CD4-positive, alpha-beta T cell (primary cell): ENCODE data around the gene G6PD. TPM values are rescaled to one million over a fixed set of nuclear protein-coding genes. Genes with fewer than 3 reads are reported as not detected.

Experiments used
- ATAC-seq: fragments of 200-7000 bp; cut with Tn5 transposase; one replicate; pipeline ENCODE4 v1.10.0; 2022; ENCODE audit warnings: mild to moderate bottlenecking; ENCODE audit not compliant: poor library complexity
- CTCF ChIA-PET: fragments of 350-600 bp; sonication (Branson Sonifier 250); formaldehyde crosslinking; loops from one replicate; lab custom pipeline; 2021; ENCODE audit warnings: antibody characterized with exemption, inconsistent platforms; lab: Charles Lee
- POLR2A ChIA-PET: fragments of 350-600 bp; sonication (Branson Sonifier 250); formaldehyde crosslinking; loops from one replicate; lab custom pipeline; 2021; ENCODE audit warnings: antibody characterized with exemption, inconsistent platforms; lab: Charles Lee
- DNase-seq, 14 experiments: peaks; one replicate each; pipeline ENCODE4 v3.0.0-alpha.2; 2013 to 2020; ENCODE audit warnings: mixed read lengths in 2 of 14
- H3K27ac ChIP-seq, 2 donors: one replicate each; pipeline versions ENCODE4 v1.5.1 to v1.7.0; 2013; ENCODE audit warnings: low read length in 2 of 2, low read depth in 1 of 2, mild to moderate bottlenecking in 1 of 2
- H3K27me3 ChIP-seq, 2 experiments: 1 replicate in 1 of 2; 2 replicates in 1 of 2; pipeline versions ENCODE4 v1.6.1 to v1.7.0; 2013; ENCODE audit warnings: low read length in 2 of 2, control low read depth in 1 of 2, mild to moderate bottlenecking in 1 of 2, moderate library complexity in 1 of 2; ENCODE audit not compliant: insufficient read depth in 2 of 2, control insufficient read depth in 1 of 2
- H3K36me3 ChIP-seq: one replicate; pipeline ENCODE4 v1.6.1; 2013; ENCODE audit warnings: low read length, control low read depth; ENCODE audit not compliant: insufficient read depth
- H3K4me1 ChIP-seq: one replicate; pipeline ENCODE4 v1.6.1; 2013; ENCODE audit warnings: low read length, control low read depth; ENCODE audit not compliant: insufficient read depth
- H3K4me3 ChIP-seq: one replicate; pipeline ENCODE4 v1.5.1; 2013; ENCODE audit warnings: mild to moderate bottlenecking, low read length, moderate library complexity
- H3K9me3 ChIP-seq, 2 experiments: 1 replicate in 1 of 2; 2 replicates in 1 of 2; pipeline versions ENCODE4 v1.6.1 to v1.7.0; 2013; ENCODE audit warnings: low read length in 2 of 2, mild to moderate bottlenecking in 2 of 2, control low read depth in 1 of 2, moderate library complexity in 1 of 2; ENCODE audit not compliant: control insufficient read depth in 1 of 2, insufficient read depth in 1 of 2
- H3K27ac Mint-ChIP-seq: one replicate; pipeline ENCODE4 v1.8.0; 2020; ENCODE audit warnings: mixed read lengths
- H3K27me3 Mint-ChIP-seq: one replicate; pipeline ENCODE4 v1.8.0; 2021; ENCODE audit warnings: mixed read lengths
- H3K36me3 Mint-ChIP-seq: one replicate; pipeline ENCODE4 v1.8.0; 2021; ENCODE audit warnings: low read depth, mixed read lengths
- H3K4me1 Mint-ChIP-seq: one replicate; pipeline ENCODE4 v1.8.0; 2021; ENCODE audit warnings: low read depth, mixed read lengths
- H3K4me3 Mint-ChIP-seq: one replicate; pipeline ENCODE4 v1.8.0; 2020; ENCODE audit warnings: mild to moderate bottlenecking, mixed read lengths
- H3K9me3 Mint-ChIP-seq: one replicate; pipeline ENCODE4 v1.8.0; 2020; ENCODE audit warnings: mixed read lengths
- intact Hi-C, 2 experiments: fragments of 100-400 bp; cut with DNase I in 1 of 2; cut with micrococcal nuclease in 1 of 2; formaldehyde crosslinking; loops; one replicate each; pipeline versions ENCODE4 v1.15.1 to v1.9.0; 2023 to 2025; cut with DNase I, micrococcal nuclease
- total RNA-seq, 174 experiments: library from RNA in 2 of 174; stranded (reverse) in 2 of 174; gene quantifications; one replicate each; pipeline ENCODE4 v1.2.3 and lab custom pipeline; 2021 to 2026
- TF ChIP-seq, protein P1 (sequence below): fragments of 200-600 bp; IDR thresholded peaks from one replicate; pipeline ENCODE4 v1.8.0; 2022; ENCODE audit warnings: antibody characterized with exemption, mild to moderate bottlenecking

The G6PD gene
- total RNA-seq, 2 experiments from 2014 or later, result 17.4 to 20.3 TPM

DNA sequence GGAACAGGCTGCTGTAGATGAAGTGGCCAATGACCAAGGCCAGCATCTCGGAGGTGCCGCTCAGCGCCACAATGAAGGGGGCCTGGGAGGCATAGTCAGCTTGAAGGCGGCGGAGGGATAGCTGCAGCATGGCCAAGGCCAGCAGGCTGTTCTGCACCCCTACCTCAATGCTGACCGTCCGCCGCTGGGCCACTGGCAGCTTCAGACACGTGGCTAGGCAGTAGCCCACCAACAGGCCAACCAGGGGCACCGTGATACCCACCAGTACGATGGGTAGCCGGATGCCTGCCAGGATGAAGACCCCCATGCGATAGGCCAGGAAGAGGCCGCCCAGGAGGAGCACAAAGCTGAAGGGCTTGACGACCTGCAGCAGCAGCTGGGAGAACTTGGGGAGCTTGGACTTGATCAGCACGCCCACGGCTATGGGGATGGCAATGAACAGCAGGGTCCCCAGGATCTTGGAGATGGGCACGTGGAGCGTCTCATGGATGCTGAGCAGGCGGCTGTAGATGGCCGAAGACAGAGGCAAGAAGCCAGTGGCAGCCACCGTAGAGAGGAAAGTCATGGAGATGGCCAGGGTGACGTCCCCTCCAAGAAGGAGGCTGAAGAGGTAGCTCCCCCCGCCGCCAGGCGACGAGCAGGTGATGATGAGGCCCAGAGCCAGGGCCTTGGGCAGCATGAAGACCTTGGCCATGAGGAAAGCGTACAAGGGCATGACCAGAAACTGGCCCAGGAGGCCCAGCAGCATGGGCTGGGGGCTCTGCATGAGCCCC, 58.9 kb downstream of the G6PD start:
- Histone ChIP-seq H3K36me3 (peaks cover 16% of the 10 kb centered on the region), H3K27me3 (no peaks in the 10 kb centered on the region), H3K4me3 (no peak overlapping the region), H3K4me1 (peaks cover 58% of the 10 kb centered on the region), H3K9me3 (no peaks in the 10 kb centered on the region), H3K27ac (no peak overlapping the region)
- Mint-ChIP-seq H3K9me3 (no peaks in the 10 kb centered on the region), H3K36me3 (peaks cover 6% of the 10 kb centered on the region), H3K4me3 (peak overlapping the region; percentile 88), H3K27ac (peak overlapping the region; percentile 83), H3K4me1 (peaks cover 11% of the 10 kb centered on the region), H3K27me3 (no peaks in the 10 kb centered on the region)
- DNase-seq (no peak), ATAC-seq (no peak)
- POLR2A ChIA-PET, result interaction anchor here (1.1 to 3.0 kb wide), 5 partner anchors 10 to 88 kb away, joined by 3 to 18 read pairs (median 3); partner anchors contain the start of gene FAM3A
- CTCF ChIA-PET, result no interaction called here
- intact Hi-C loops, result loop anchor here (2.0 to 10.0 kb wide), 2 partner anchors 29 to 53 kb away; partner anchors contain the start of genes FAM3A (in 1 of the 2) and GDI1 (in 1 of the 2)
- TF ChIP-seq, protein P1, sequence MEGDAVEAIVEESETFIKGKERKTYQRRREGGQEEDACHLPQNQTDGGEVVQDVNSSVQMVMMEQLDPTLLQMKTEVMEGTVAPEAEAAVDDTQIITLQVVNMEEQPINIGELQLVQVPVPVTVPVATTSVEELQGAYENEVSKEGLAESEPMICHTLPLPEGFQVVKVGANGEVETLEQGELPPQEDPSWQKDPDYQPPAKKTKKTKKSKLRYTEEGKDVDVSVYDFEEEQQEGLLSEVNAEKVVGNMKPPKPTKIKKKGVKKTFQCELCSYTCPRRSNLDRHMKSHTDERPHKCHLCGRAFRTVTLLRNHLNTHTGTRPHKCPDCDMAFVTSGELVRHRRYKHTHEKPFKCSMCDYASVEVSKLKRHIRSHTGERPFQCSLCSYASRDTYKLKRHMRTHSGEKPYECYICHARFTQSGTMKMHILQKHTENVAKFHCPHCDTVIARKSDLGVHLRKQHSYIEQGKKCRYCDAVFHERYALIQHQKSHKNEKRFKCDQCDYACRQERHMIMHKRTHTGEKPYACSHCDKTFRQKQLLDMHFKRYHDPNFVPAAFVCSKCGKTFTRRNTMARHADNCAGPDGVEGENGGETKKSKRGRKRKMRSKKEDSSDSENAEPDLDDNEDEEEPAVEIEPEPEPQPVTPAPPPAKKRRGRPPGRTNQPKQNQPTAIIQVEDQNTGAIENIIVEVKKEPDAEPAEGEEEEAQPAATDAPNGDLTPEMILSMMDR, result no peak

DNA sequence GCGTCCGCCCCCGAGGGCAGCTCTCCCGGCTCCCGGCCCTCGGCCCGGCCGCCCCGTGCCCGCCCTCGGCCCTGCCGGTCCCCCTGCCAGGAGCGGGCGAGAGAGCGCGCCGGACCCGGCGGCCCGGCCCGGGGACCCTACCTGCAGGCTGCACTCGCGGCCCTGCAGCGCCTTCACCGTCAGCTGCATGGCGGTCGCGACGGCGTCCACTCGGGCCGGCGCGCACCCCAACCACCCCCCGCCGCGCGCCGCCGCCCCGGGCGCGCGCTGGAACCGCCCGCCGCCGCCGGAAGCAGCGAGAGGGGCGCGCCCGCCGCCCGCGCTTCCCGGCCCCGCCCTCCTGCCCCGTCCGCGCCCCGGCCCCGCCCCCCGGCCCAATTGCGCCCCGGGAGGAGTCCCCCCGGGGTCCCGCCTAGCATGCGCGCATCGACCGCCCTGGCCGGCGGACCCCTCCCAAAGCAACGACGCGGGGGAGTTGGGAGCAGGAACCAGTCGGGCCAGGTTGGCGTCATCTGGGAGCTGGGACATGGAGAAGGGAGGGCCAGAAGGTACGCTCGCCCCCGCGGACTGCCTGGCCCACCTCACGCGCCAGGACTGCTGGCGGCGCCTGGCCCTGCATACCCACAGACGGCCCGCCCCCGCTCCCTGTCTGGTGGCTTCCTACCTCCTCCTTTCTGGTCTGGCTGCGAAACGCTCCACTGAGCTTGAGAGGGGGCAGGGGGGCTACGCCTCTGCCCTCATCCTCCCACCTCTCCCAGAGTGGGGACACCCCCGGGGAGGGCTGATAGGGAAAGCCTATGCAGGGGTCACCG, 60.0 kb downstream of the G6PD start, which contains the start of gene UBL4A:
Gene UBL4A, minus strand, starts transcription at position 220 of the 812 bp plus-strand sequence. Its CDS starts 31 bp downstream, at position 189.
- Histone ChIP-seq H3K27ac (peak within 1 kb of the TSS; percentile 34 to 67), H3K9me3 (no peaks in the 10 kb centered on the region), H3K4me1 (peaks cover 58% of the 10 kb centered on the region), H3K27me3 (no peaks in the 10 kb centered on the region), H3K36me3 (peaks cover 16% of the 10 kb centered on the region), H3K4me3 (peak within 1 kb of the TSS; percentile 53)
- H3K4me1 Mint-ChIP-seq, result peaks cover 14% of the 10 kb centered on the region
- DNase-seq, result peak in 13 of 14 experiments; percentile 20 to 79 (median 53)
- H3K9me3 Mint-ChIP-seq, result no peaks in the 10 kb centered on the region
- H3K4me3 Mint-ChIP-seq, result peak within 1 kb of the TSS; percentile 88
- TF ChIP-seq, protein P1, result no peak
- peaks cover 6% of the 10 kb centered on the region for H3K36me3 Mint-ChIP-seq
- peak within 1 kb of the TSS; percentile 83 for H3K27ac Mint-ChIP-seq
- intact Hi-C loops, result loop anchor here in 1 of 2 experiments (10.0 kb wide), 1 partner anchor 52 kb away; the partner anchor contains the start of gene GDI1
- no peaks in the 10 kb centered on the region for H3K27me3 Mint-ChIP-seq
- ChIA-PET CTCF (no interaction called here), POLR2A (interaction anchor here (0.8 to 3.0 kb wide), 11 partner anchors 8 to 89 kb away, joined by 3 to 18 read pairs (median 4); partner anchors contain the start of genes ATP6AP1, FAM3A, PLXNA3 and RPL10)
- peak; percentile 18 for ATAC-seq

DNA sequence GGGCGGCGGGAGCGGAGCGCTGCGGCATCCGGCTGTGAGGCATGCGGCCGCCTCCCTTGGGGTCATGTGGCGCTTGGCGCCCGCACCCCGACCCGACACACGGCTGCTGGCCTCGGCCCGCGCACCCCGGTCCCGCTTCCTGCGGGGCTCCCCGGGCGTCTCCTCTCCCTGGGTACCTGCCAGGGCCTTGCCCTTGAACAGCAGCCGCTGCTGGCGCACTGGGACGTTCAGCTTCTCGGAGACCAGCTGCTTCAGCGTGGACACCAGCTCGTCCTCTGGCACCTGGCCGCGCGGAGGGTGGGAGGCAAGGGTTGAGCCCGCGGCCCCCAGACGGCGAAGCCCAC, 60.6 kb downstream of the G6PD start:
- Histone ChIP-seq H3K4me1 (peaks cover 54% of the 10 kb centered on the region), H3K36me3 (peaks cover 16% of the 10 kb centered on the region), H3K27me3 (no peaks in the 10 kb centered on the region), H3K4me3 (peak overlapping the region; percentile 53), H3K9me3 (no peaks in the 10 kb centered on the region), H3K27ac (no peak overlapping the region)
- Mint-ChIP-seq H3K9me3 (no peaks in the 10 kb centered on the region), H3K36me3 (peaks cover 4% of the 10 kb centered on the region), H3K27me3 (no peaks in the 10 kb centered on the region), H3K4me1 (peaks cover 13% of the 10 kb centered on the region), H3K4me3 (peak overlapping the region; percentile 25), H3K27ac (no peak overlapping the region)
- CTCF ChIA-PET, result no interaction called here
- intact Hi-C loops, result loop anchor here in 1 of 2 experiments (10.0 kb wide), 1 partner anchor 51 kb away; the partner anchor contains the start of gene GDI1
- ATAC-seq (peak; percentile 11), DNase-seq (peak in 10 of 14 experiments; percentile 7 to 70 (median 39))
- POLR2A ChIA-PET, result interaction anchor here (1.0 to 3.0 kb wide), 7 partner anchors 28 to 88 kb away, joined by 3 to 18 read pairs (median 5); partner anchors contain the start of genes ATP6AP1, FAM3A, PLXNA3 and RPL10
- TF ChIP-seq, protein P1, result no peak
